ENCODE results near the gene KCNF1. TPM values are rescaled to one million over a fixed set of nuclear protein-coding genes. Genes with fewer than 3 reads are reported as not detected.

KCNF1 gene, protein sequence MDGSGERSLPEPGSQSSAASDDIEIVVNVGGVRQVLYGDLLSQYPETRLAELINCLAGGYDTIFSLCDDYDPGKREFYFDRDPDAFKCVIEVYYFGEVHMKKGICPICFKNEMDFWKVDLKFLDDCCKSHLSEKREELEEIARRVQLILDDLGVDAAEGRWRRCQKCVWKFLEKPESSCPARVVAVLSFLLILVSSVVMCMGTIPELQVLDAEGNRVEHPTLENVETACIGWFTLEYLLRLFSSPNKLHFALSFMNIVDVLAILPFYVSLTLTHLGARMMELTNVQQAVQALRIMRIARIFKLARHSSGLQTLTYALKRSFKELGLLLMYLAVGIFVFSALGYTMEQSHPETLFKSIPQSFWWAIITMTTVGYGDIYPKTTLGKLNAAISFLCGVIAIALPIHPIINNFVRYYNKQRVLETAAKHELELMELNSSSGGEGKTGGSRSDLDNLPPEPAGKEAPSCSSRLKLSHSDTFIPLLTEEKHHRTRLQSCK
- not detected in 2 replicates for total RNA-seq

DNA sequence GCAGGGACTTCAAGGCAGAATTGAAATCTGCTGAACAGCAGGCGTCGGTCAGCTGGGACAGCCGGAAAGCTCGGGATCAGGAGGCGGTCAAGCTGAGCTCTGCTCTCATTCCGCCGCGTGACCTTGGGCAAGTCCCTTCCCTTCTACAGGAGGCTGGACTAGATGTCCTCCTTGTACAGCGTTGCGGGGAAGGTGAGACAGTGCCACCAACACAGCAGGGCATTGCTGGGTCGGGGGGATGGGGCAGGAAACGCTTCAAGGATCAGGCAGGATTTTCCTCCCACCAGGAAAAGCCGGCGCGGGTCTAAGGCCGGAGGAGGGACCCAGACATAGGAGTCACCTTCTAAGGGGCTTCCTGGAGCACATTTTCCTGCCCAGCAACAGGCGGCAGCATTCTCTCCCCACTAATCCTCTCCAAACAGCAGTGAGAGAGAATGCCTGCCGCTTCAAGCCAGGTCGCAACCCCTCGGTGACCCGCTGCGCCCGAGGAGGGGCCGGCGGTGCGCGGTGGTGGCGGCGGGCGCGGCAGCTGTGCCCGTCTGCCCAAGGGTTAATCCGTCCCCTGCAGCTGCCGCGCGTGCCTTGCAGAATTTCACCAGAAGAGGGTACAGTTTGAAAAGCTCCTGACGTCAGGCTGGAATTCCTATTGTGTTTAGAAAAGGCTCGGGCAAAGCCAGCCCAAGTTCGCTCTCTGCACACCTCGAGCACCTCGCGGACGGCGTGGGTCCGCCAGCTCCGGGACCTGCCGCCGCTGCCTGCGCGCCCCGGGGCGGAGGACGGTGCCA lies at the start of gene KCNF1:
Gene KCNF1, plus strand, starts transcription at position 644 of the 785 bp plus-strand sequence. CDS start 493 bp downstream, outside the sequence.

Other genes starting within 250 kb of the KCNF1 start
- 33.6 and 39.9 TPM in 2 replicates for gene NOL10, start 222.0 kb upstream of the KCNF1 start, total RNA-seq
- gene ATP6V1C2, start 190.3 kb upstream of the KCNF1 start, total RNA-seq, result under 0.01 TPM in 1 of 2 replicates, not detected in the other
- gene PDIA6, start 99.1 kb upstream of the KCNF1 start, total RNA-seq, result 993 and 1,079 TPM in 2 replicates
- 16.2 and 19.0 TPM in 2 replicates for gene SLC66A3, start 243.5 kb downstream of the KCNF1 start, total RNA-seq